ENCODE results near the gene C9orf152. TPM values are rescaled to one million over a fixed set of nuclear protein-coding genes. Genes with fewer than 3 reads are reported as not detected.

C9orf152 gene
- total and polyA plus RNA-seq, 2 of the 13 experiments (the other 11 are each of a cell fraction or from before 2014, with no cell fraction given): 0.24 to 0.48 TPM

DNA sequence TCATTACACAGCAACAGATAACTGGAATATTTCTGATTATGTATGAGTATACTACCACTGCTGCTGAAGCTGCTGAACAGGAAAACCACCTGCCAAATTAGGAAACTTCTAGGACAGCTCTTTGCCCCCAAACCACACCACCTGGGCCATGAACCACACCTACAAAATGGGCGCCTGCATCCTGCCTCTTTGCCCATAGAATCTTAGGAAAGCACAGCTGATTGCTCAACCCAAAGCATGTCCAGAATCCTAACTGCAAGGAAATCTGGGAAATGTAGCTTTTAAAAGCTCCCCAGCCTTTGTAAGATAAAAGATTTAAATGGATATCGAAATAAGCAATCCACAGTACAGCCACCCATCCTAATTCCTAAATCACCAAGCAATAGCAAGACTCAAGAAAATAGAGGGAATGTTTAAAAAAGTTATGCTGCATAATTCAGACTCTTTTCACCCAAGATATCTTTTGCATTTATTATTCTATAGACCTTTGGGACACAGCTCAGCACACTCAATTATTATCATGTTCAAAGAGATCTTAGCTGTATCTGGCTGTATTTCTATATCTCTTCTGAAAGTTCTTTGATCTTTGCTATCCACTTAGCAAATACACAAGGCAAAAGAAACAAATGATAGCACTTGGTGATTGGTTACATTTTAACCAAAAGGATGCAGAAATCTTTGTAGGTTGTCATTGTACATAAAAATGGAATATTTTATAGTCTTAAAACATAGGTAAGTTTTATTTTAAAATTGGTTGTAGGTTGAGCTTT lies 6.8 kb upstream of the C9orf152 start (continued):
- no peak for TF ChIP-seq PTBP1 (IDR thresholded peaks at IDR 0.05; ENCODE audit: low read depth, low read length, poor library complexity, severe bottlenecking)
- peak; percentile 76 for TF ChIP-seq TCF7 (IDR thresholded peaks at IDR 0.05; ENCODE audit: low read depth)
- peak; percentile 83 for TF ChIP-seq TCF7L2 (IDR thresholded peaks at IDR 0.05; ENCODE audit: low read depth, low read length)
- TF ChIP-seq ZSCAN30 (CRISPR knock-in tag; IDR thresholded peaks at IDR 0.05): 0 out of 2 replicates have a peak, but pooled peaks have one; percentile 36
- TF ChIP-seq FOXA1 (IDR thresholded peaks at IDR 0.05): no peak
- peak; percentile 41; the same call in 1 of the 2 replicates for TF ChIP-seq FOXA1 (CRISPR knock-in tag; IDR thresholded peaks at IDR 0.05)
- TF ChIP-seq MIER2 (CRISPR knock-in tag; IDR thresholded peaks at IDR 0.05): 0 out of 2 replicates have a peak, but pooled peaks have one; percentile 13
- TF ChIP-seq NCOA2 (CRISPR knock-in tag; IDR thresholded peaks at IDR 0.05): 0 out of 2 replicates have a peak, but pooled peaks have one; percentile 50
- TF ChIP-seq, protein P1, sequence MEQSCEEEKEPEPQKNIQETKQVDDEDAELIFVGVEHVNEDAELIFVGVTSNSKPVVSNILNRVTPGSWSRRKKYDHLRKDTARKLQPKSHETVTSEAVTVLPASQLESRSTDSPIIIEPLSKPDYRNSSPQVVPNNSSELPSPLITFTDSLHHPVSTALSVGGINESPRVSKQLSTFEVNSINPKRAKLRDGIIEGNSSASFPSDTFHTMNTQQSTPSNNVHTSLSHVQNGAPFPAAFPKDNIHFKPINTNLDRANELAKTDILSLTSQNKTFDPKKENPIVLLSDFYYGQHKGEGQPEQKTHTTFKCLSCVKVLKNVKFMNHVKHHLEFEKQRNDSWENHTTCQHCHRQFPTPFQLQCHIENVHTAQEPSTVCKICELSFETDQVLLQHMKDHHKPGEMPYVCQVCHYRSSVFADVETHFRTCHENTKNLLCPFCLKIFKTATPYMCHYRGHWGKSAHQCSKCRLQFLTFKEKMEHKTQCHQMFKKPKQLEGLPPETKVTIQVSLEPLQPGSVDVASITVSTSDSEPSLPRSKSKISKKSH (CRISPR knock-in tag; IDR thresholded peaks at IDR 0.05; ENCODE audit: borderline replicate concordance): no peak
- TF ChIP-seq, protein P2, sequence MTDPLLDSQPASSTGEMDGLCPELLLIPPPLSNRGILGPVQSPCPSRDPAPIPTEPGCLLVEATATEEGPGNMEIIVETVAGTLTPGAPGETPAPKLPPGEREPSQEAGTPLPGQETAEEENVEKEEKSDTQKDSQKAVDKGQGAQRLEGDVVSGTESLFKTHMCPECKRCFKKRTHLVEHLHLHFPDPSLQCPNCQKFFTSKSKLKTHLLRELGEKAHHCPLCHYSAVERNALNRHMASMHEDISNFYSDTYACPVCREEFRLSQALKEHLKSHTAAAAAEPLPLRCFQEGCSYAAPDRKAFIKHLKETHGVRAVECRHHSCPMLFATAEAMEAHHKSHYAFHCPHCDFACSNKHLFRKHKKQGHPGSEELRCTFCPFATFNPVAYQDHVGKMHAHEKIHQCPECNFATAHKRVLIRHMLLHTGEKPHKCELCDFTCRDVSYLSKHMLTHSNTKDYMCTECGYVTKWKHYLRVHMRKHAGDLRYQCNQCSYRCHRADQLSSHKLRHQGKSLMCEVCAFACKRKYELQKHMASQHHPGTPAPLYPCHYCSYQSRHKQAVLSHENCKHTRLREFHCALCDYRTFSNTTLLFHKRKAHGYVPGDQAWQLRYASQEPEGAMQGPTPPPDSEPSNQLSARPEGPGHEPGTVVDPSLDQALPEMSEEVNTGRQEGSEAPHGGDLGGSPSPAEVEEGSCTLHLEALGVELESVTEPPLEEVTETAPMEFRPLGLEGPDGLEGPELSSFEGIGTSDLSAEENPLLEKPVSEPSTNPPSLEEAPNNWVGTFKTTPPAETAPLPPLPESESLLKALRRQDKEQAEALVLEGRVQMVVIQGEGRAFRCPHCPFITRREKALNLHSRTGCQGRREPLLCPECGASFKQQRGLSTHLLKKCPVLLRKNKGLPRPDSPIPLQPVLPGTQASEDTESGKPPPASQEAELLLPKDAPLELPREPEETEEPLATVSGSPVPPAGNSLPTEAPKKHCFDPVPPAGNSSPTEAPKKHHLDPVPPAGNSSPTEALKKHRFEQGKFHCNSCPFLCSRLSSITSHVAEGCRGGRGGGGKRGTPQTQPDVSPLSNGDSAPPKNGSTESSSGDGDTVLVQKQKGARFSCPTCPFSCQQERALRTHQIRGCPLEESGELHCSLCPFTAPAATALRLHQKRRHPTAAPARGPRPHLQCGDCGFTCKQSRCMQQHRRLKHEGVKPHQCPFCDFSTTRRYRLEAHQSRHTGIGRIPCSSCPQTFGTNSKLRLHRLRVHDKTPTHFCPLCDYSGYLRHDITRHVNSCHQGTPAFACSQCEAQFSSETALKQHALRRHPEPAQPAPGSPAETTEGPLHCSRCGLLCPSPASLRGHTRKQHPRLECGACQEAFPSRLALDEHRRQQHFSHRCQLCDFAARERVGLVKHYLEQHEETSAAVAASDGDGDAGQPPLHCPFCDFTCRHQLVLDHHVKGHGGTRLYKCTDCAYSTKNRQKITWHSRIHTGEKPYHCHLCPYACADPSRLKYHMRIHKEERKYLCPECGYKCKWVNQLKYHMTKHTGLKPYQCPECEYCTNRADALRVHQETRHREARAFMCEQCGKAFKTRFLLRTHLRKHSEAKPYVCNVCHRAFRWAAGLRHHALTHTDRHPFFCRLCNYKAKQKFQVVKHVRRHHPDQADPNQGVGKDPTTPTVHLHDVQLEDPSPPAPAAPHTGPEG (CRISPR knock-in tag; IDR thresholded peaks at IDR 0.05): 0 out of 2 replicates have a peak, but pooled peaks have one; percentile 10
- TF ChIP-seq NR2F6 (IDR thresholded peaks at IDR 0.05): peak; percentile 21; the same call in 1 of the 2 replicates
- TF ChIP-seq NR2F6 (CRISPR knock-in tag; IDR thresholded peaks at IDR 0.05): 0 out of 2 replicates have a peak, but pooled peaks have one; percentile 10
- TF ChIP-seq HMG20A (CRISPR knock-in tag; IDR thresholded peaks at IDR 0.05; ENCODE audit: borderline replicate concordance): 0 out of 2 replicates have a peak, but pooled peaks have one; percentile 29
- TF ChIP-seq FOXA3 (CRISPR knock-in tag; IDR thresholded peaks at IDR 0.05): peak; percentile 77
- no peak for TF ChIP-seq ZNF781 (CRISPR knock-in tag; IDR thresholded peaks at IDR 0.05; ENCODE audit: borderline replicate concordance, not compliant biosample characterization)
- TF ChIP-seq, protein P3, sequence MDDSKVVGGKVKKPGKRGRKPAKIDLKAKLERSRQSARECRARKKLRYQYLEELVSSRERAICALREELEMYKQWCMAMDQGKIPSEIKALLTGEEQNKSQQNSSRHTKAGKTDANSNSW (CRISPR knock-in tag; IDR thresholded peaks at IDR 0.05; ENCODE audit: borderline replicate concordance): no peak
- peak; percentile 33; the same call in 1 of the 2 replicates for TF ChIP-seq PPARG (CRISPR knock-in tag; conservative IDR thresholded peaks at IDR 0.05)
- peak; percentile 30 for TF ChIP-seq SAP130 (CRISPR knock-in tag; IDR thresholded peaks at IDR 0.05; ENCODE audit: low read depth)
- TF ChIP-seq, protein P4, sequence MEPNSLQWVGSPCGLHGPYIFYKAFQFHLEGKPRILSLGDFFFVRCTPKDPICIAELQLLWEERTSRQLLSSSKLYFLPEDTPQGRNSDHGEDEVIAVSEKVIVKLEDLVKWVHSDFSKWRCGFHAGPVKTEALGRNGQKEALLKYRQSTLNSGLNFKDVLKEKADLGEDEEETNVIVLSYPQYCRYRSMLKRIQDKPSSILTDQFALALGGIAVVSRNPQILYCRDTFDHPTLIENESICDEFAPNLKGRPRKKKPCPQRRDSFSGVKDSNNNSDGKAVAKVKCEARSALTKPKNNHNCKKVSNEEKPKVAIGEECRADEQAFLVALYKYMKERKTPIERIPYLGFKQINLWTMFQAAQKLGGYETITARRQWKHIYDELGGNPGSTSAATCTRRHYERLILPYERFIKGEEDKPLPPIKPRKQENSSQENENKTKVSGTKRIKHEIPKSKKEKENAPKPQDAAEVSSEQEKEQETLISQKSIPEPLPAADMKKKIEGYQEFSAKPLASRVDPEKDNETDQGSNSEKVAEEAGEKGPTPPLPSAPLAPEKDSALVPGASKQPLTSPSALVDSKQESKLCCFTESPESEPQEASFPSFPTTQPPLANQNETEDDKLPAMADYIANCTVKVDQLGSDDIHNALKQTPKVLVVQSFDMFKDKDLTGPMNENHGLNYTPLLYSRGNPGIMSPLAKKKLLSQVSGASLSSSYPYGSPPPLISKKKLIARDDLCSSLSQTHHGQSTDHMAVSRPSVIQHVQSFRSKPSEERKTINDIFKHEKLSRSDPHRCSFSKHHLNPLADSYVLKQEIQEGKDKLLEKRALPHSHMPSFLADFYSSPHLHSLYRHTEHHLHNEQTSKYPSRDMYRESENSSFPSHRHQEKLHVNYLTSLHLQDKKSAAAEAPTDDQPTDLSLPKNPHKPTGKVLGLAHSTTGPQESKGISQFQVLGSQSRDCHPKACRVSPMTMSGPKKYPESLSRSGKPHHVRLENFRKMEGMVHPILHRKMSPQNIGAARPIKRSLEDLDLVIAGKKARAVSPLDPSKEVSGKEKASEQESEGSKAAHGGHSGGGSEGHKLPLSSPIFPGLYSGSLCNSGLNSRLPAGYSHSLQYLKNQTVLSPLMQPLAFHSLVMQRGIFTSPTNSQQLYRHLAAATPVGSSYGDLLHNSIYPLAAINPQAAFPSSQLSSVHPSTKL (CRISPR knock-in tag; IDR thresholded peaks at IDR 0.05): peak; percentile 66

All from HepG2 (cell line).